Karpas-422 (cell line): ENCODE measurements around the gene NXT2. TPM values are rescaled to one million over a fixed set of nuclear protein-coding genes. Genes with fewer than 3 reads are reported as not detected.
"Not testable (repeated sequence)": the region's sequence is repeated elsewhere in the genome, so short reads cannot be mapped to it uniquely, and the experiment has no call there.

Source experiments
- DNase-seq: peaks from one replicate; pipeline ENCODE4 v3.0.0-alpha.2; 2015
- H2AFZ ChIP-seq: fragments of 200-600 bp; sonication (generic); 2 replicates; pipeline ENCODE4 v1.6.1; 2014; ENCODE audit warnings: antibody characterized with exemption, low read length, mixed read lengths
- H3K27ac ChIP-seq: fragments of 200-600 bp; sonication (generic); 2 replicates; pipeline ENCODE4 v1.5.1; 2014; ENCODE audit warnings: mild to moderate bottlenecking, low read length, moderate library complexity
- H3K27me3 ChIP-seq: fragments of 200-600 bp; sonication (generic); 2 replicates; pipeline ENCODE4 v1.6.1; 2014; ENCODE audit warnings: low read length, mixed read lengths
- H3K36me3 ChIP-seq: fragments of 200-600 bp; sonication (generic); 2 replicates; pipeline ENCODE4 v1.6.1; 2014; ENCODE audit warnings: low read length, mixed read lengths; ENCODE audit not compliant: insufficient read depth
- H3K4me1 ChIP-seq: fragments of 200-600 bp; sonication (generic); 2 replicates; pipeline ENCODE4 v1.6.1; 2014; ENCODE audit warnings: mild to moderate bottlenecking, low read length, mixed read lengths
- H3K4me2 ChIP-seq: fragments of 200-600 bp; sonication (generic); 2 replicates; pipeline ENCODE4 v1.6.1; 2014; ENCODE audit warnings: low read length, low read depth, mild to moderate bottlenecking; ENCODE audit not compliant: poor library complexity, severe bottlenecking
- H3K4me3 ChIP-seq: fragments of 200-600 bp; sonication (generic); 2 replicates; pipeline ENCODE4 v1.5.1; 2014; ENCODE audit warnings: mild to moderate bottlenecking, antibody characterized with exemption, low read length, mixed read lengths
- H3K79me2 ChIP-seq: fragments of 200-600 bp; sonication (generic); 2 replicates; pipeline ENCODE4 v1.6.1; 2014; ENCODE audit warnings: mild to moderate bottlenecking, low read length, mixed read lengths
- H3K9ac ChIP-seq: fragments of 200-600 bp; sonication (generic); 2 replicates; pipeline ENCODE4 v1.6.0; 2014; ENCODE audit warnings: low read length
- H3K9me2 ChIP-seq: fragments of 200-600 bp; sonication (generic), shearing (Covaris generic); replicated peaks from 2 replicates; pipeline ENCODE4 v1.6.0; 2014; ENCODE audit warnings: mild to moderate bottlenecking, low read length, moderate library complexity; ENCODE audit not compliant: insufficient read depth
- H3K9me3 ChIP-seq: fragments of 300-700, 200-600 bp; sonication (generic); 2 replicates; pipeline ENCODE4 v1.6.1; 2014; ENCODE audit warnings: low read length, mixed read lengths
- H4K20me1 ChIP-seq: fragments of 200-600 bp; sonication (generic); 2 replicates; pipeline ENCODE4 v1.6.1; 2014; ENCODE audit warnings: mild to moderate bottlenecking, antibody characterized with exemption, low read length, low read depth; ENCODE audit not compliant: insufficient read depth
- total RNA-seq: library from RNA; depleted of rRNA; stranded (reverse); fragments of >200 nt; shearing (Covaris generic); gene quantifications from 2 replicates; pipeline ENCODE4 v1.2.3, GENCODE V29; 2014; ENCODE audit warnings: low replicate concordance

The NXT2 gene
- total RNA-seq, 1 experiment from 2014 or later, result 27.7 TPM

GRCh38 chrX:109533005-109533404, 3.6 kb upstream of the NXT2 start:
- peak; percentile 72 for DNase-seq
- peaks cover 26% of the 10 kb centered on the region for H3K4me1 ChIP-seq
- H3K4me2 ChIP-seq, result no peak overlapping the region

GRCh38 chrX:109533631-109534030, 3.0 kb upstream of the NXT2 start:
- Histone ChIP-seq H3K4me3 (no peak overlapping the region), H3K27me3 (no peaks in the 10 kb centered on the region), H3K9me2 (no peaks in the 10 kb centered on the region), H3K9ac (no peak overlapping the region), H3K4me1 (peaks cover 28% of the 10 kb centered on the region), H2AFZ (no peak overlapping the region), H3K9me3 (peaks cover 3% of the 10 kb centered on the region; the same call in 1 of the 2 replicates), H4K20me1 (no peaks in the 10 kb centered on the region), H3K27ac (peak overlapping the region; percentile 20; the same call in 1 of the 2 replicates), H3K79me2 (no peaks in the 10 kb centered on the region; the same call in 1 of the 2 replicates), H3K4me2 (no peak overlapping the region), H3K36me3 (no peaks in the 10 kb centered on the region)
- DNase-seq, result no peak

More at GRCh38 chrX:109533005-109533404, 3.6 kb upstream of the NXT2 start:
- H3K4me3 ChIP-seq, result no peak overlapping the region
- H3K9me3 ChIP-seq, result peaks cover 3% of the 10 kb centered on the region; the same call in 1 of the 2 replicates
- H3K9ac ChIP-seq, result no peak overlapping the region
- no peaks in the 10 kb centered on the region for H3K9me2 ChIP-seq
- no peaks in the 10 kb centered on the region for H3K27me3 ChIP-seq
- H3K36me3 ChIP-seq, result no peaks in the 10 kb centered on the region
- no peaks in the 10 kb centered on the region; the same call in 1 of the 2 replicates for H3K79me2 ChIP-seq
- no peak overlapping the region for H2AFZ ChIP-seq
- H4K20me1 ChIP-seq, result no peaks in the 10 kb centered on the region
- H3K27ac ChIP-seq, result peak overlapping the region; percentile 20; the same call in 1 of the 2 replicates

GRCh38 chrX:109534933-109535332, 1.7 kb upstream of the NXT2 start:
- Histone ChIP-seq H3K36me3 (no peaks in the 10 kb centered on the region), H3K4me1 (peaks cover 28% of the 10 kb centered on the region), H3K9me2 (no peaks in the 10 kb centered on the region), H3K79me2 (no peaks in the 10 kb centered on the region; the same call in 1 of the 2 replicates), H3K9ac (no peak overlapping the region), H3K4me2 (no peak overlapping the region), H4K20me1 (no peaks in the 10 kb centered on the region), H2AFZ (no peak overlapping the region), H3K4me3 (no peak overlapping the region), H3K27me3 (no peaks in the 10 kb centered on the region), H3K9me3 (peaks cover 3% of the 10 kb centered on the region; the same call in 1 of the 2 replicates), H3K27ac (no peak overlapping the region)
- no peak for DNase-seq

GRCh38 chrX:109535578-109535977, 1.1 kb upstream of the NXT2 start:
- H3K79me2 ChIP-seq, result no peaks in the 10 kb centered on the region; the same call in 1 of the 2 replicates
- no peaks in the 10 kb centered on the region for H3K36me3 ChIP-seq
- H3K4me1 ChIP-seq, result peaks cover 28% of the 10 kb centered on the region
- H4K20me1 ChIP-seq, result no peaks in the 10 kb centered on the region
- no peak overlapping the region for H3K27ac ChIP-seq
- H3K9me2 ChIP-seq, result no peaks in the 10 kb centered on the region
- no peak overlapping the region for H3K9ac ChIP-seq
- no peak for DNase-seq
- no peaks in the 10 kb centered on the region for H3K27me3 ChIP-seq
- no peak overlapping the region for H2AFZ ChIP-seq
- H3K9me3 ChIP-seq, result peaks cover 3% of the 10 kb centered on the region; the same call in 1 of the 2 replicates
- no peak overlapping the region for H3K4me2 ChIP-seq
- H3K4me3 ChIP-seq, result no peak overlapping the region

GRCh38 chrX:109537324-109537665, 651 bp downstream of the NXT2 start:
- Histone ChIP-seq H3K79me2 (no peaks in the 10 kb centered on the region; the same call in 1 of the 2 replicates), H3K9ac (peak overlapping the region; percentile 79), H3K4me2 (peak overlapping the region; percentile 68), H3K9me3 (peaks cover 3% of the 10 kb centered on the region; the same call in 1 of the 2 replicates), H3K4me3 (peak overlapping the region; percentile 73), H2AFZ (0 out of 2 replicates have a peak overlapping the region, but pooled peaks have one; percentile 73), H3K4me1 (peaks cover 30% of the 10 kb centered on the region), H3K27ac (no peak overlapping the region), H4K20me1 (no peaks in the 10 kb centered on the region), H3K36me3 (no peaks in the 10 kb centered on the region), H3K27me3 (no peaks in the 10 kb centered on the region), H3K9me2 (no peaks in the 10 kb centered on the region)
- DNase-seq, result no peak

GRCh38 chrX:109539007-109539406, 2.4 kb downstream of the NXT2 start:
- not testable (repeated sequence) for H3K9ac ChIP-seq, H3K27ac ChIP-seq, H3K9me2 ChIP-seq, H3K79me2 ChIP-seq, H3K4me3 ChIP-seq, H3K4me2 ChIP-seq, DNase-seq, H2AFZ ChIP-seq, H4K20me1 ChIP-seq, H3K9me3 ChIP-seq, H3K27me3 ChIP-seq, H3K36me3 ChIP-seq
- H3K4me1 ChIP-seq, result peaks cover 19% of the 10 kb centered on the region

GRCh38 chrX:109553862-109554261, 17.2 kb downstream of the NXT2 start:
- H4K20me1 ChIP-seq, result no peaks in the 10 kb centered on the region
- no peaks in the 10 kb centered on the region for H3K9me2 ChIP-seq
- H3K4me1 ChIP-seq, result no peaks in the 10 kb centered on the region
- H3K27ac ChIP-seq, result no peak overlapping the region
- no peak overlapping the region for H3K9ac ChIP-seq
- no peaks in the 10 kb centered on the region for H3K27me3 ChIP-seq
- H3K9me3 ChIP-seq, result peaks cover 3% of the 10 kb centered on the region; the same call in 1 of the 2 replicates
- no peak overlapping the region for H3K4me2 ChIP-seq
- H2AFZ ChIP-seq, result no peak overlapping the region
- DNase-seq, result no peak
- H3K4me3 ChIP-seq, result no peak overlapping the region
- H3K36me3 ChIP-seq, result no peaks in the 10 kb centered on the region
- no peaks in the 10 kb centered on the region for H3K79me2 ChIP-seq

GRCh38 chrX:109576083-109576482, 39.4 kb downstream of the NXT2 start:
- H4K20me1 ChIP-seq, H3K4me3 ChIP-seq, DNase-seq, H3K27me3 ChIP-seq, H3K27ac ChIP-seq, H3K36me3 ChIP-seq, H2AFZ ChIP-seq, H3K4me2 ChIP-seq, H3K4me1 ChIP-seq, H3K9me2 ChIP-seq, H3K9me3 ChIP-seq, H3K79me2 ChIP-seq, H3K9ac ChIP-seq: not testable (repeated sequence)
